ENCODE measurements around the gene NRG2. TPM values are rescaled to one million over a fixed set of nuclear protein-coding genes. Genes with fewer than 3 reads are reported as not detected.

NRG2 gene
- total RNA-seq, 1 experiment from 2014 or later, result 0.14 TPM

Other genes with a start within 250 kb of the NRG2 start
- 0.04 TPM in 1 of 2 replicates, not detected in the other for gene PSD2, start 247.5 kb downstream of the NRG2 start, total RNA-seq (2014; rRNA removed; shearing (Covaris generic))
- 4.0 and 5.6 TPM in 2 replicates for gene PURA, start 70.8 kb upstream of the NRG2 start, total RNA-seq (2014; rRNA removed; shearing (Covaris generic))
- gene IGIP, start 82.6 kb upstream of the NRG2 start, total RNA-seq (2014; rRNA removed; shearing (Covaris generic)), result 1.9 and 2.1 TPM in 2 replicates
- gene CYSTM1, start 131.9 kb upstream of the NRG2 start, total RNA-seq (2014; rRNA removed; shearing (Covaris generic)), result 15.4 and 23.0 TPM in 2 replicates

All from H4 (cell line).